SK-N-SH (cell line): ENCODE results near the gene PPARGC1A. TPM values are rescaled to one million over a fixed set of nuclear protein-coding genes. Genes with fewer than 3 reads are reported as not detected.

Experiments used
- CTCF ChIA-PET: fragments of 300-600, 350-600 bp; formaldehyde crosslinking; extraction: SDS; loops from one replicate; lab custom pipeline; 2021; lab: Yijun Ruan, JAX
- POLR2A ChIA-PET: fragments of 350-600 bp; sonication (Branson Sonifier 250); formaldehyde crosslinking; extraction: SDS; loops from one replicate; lab custom pipeline; 2020; ENCODE audit warnings: antibody characterized with exemption, inconsistent platforms; lab: Yijun Ruan, JAX
- DNase-seq: peaks from one replicate; pipeline ENCODE4 v3.0.0; 2012
- H2AFZ ChIP-seq: fragments of 200-600 bp; sonication (generic); 2 replicates; pipeline ENCODE4 v1.8.1; 2016; ENCODE audit warnings: antibody characterized with exemption, mild to moderate bottlenecking, low read depth
- H3F3A ChIP-seq: fragments of 200-600 bp; sonication (generic); replicated peaks from 2 replicates; pipeline ENCODE3; 2016; ENCODE audit warnings: antibody characterized with exemption, mild to moderate bottlenecking; ENCODE audit not compliant: insufficient read depth
- H3K27ac ChIP-seq, 2 experiments: fragments of 200-500 bp in 1 of 2; fragments of 200-600 bp in 1 of 2; sonication (Bioruptor generic) in 1 of 2; sonication (generic), shearing (Covaris generic) in 1 of 2; 2 replicates each; pipeline versions ENCODE4 v1.5.1 to v1.6.1; 2014 to 2016; ENCODE audit warnings: low read depth in 2 of 2, inconsistent platforms in 1 of 2, low read length in 1 of 2, mild to moderate bottlenecking in 1 of 2, mixed read lengths in 1 of 2
- H3K27me3 ChIP-seq: fragments of 200-600 bp; sonication (generic), shearing (Covaris generic); 2 replicates; pipeline ENCODE4 v1.6.1; 2016; ENCODE audit warnings: mixed run types; ENCODE audit not compliant: insufficient read depth
- H3K36me3 ChIP-seq, 2 experiments: fragments of 200-500 bp in 1 of 2; fragments of 200-600 bp in 1 of 2; sonication (Bioruptor generic) in 1 of 2; sonication (generic) in 1 of 2; replicated peaks in 1 of 2; 2 replicates each; pipeline versions ENCODE3 to v1.5.1; 2014 to 2016; ENCODE audit warnings: low read length in 1 of 2, mild to moderate bottlenecking in 1 of 2; ENCODE audit not compliant: insufficient read depth in 2 of 2, control insufficient read depth in 1 of 2
- H3K4me1 ChIP-seq, 2 experiments: fragments of 200-500 bp in 1 of 2; fragments of 200-600 bp in 1 of 2; sonication (Bioruptor generic) in 1 of 2; sonication (generic), shearing (Covaris generic) in 1 of 2; 2 replicates each; pipeline versions ENCODE4 v1.5.1 to v1.6.1; 2014 to 2016; ENCODE audit warnings: low read depth in 1 of 2, low read length in 1 of 2, mixed run types in 1 of 2; ENCODE audit not compliant: insufficient read depth in 2 of 2, control insufficient read depth in 1 of 2
- H3K4me2 ChIP-seq: fragments of 200-600 bp; sonication (generic), shearing (Covaris generic); 2 replicates; pipeline ENCODE4 v1.6.1; 2017; ENCODE audit warnings: mixed run types
- H3K4me3 ChIP-seq, 2 experiments: fragments of 200-500 bp in 1 of 2; fragments of 200-600 bp in 1 of 2; sonication (Bioruptor generic) in 1 of 2; sonication (generic), shearing (Covaris generic) in 1 of 2; 2 replicates each; pipeline versions ENCODE4 v1.5.1 to v1.8.1; 2014 to 2016; ENCODE audit warnings: low read depth in 2 of 2, inconsistent platforms in 1 of 2, low read length in 1 of 2, mild to moderate bottlenecking in 1 of 2, mixed read lengths in 1 of 2, moderate library complexity in 1 of 2
- H3K79me2 ChIP-seq: fragments of 200-600 bp; sonication (generic); 2 replicates; pipeline ENCODE4 v1.8.1; 2017; ENCODE audit warnings: mild to moderate bottlenecking; ENCODE audit not compliant: insufficient read depth
- H3K9ac ChIP-seq: fragments of 200-600 bp; sonication (generic); 2 replicates; pipeline ENCODE4 v1.6.1; 2017; ENCODE audit warnings: mixed run types
- H3K9me2 ChIP-seq: fragments of 200-600 bp; sonication (generic); 2 replicates; pipeline ENCODE4 v1.6.1; 2017; ENCODE audit warnings: mixed run types
- H3K9me3 ChIP-seq: fragments of 200-600 bp; sonication (generic); 2 replicates; pipeline ENCODE4 v1.6.1; 2017; ENCODE audit warnings: mixed run types, mild to moderate bottlenecking, moderate library complexity
- H4K20me1 ChIP-seq: fragments of 200-600 bp; sonication (generic); 2 replicates; pipeline ENCODE4 v1.6.1; 2017; ENCODE audit warnings: mild to moderate bottlenecking, mixed run types; ENCODE audit not compliant: insufficient read depth
- CHD2 ChIP-seq: fragments of 150-350 bp; IDR thresholded peaks from 2 replicates; pipeline ENCODE4 v1.6.1; 2018; ENCODE audit warnings: low read length; ENCODE audit not compliant: partially characterized antibody
- ELF1 ChIP-seq: IDR thresholded peaks from 2 replicates; pipeline ENCODE4 v1.4.0; 2012
- FOXJ3 ChIP-seq: sonication (generic); formaldehyde crosslinking; IDR thresholded peaks from 2 replicates; pipeline ENCODE4 v1.5.1; 2020; ENCODE audit warnings: mild to moderate bottlenecking, missing genetic modification reagents
- GATA2 ChIP-seq: sonication (generic); formaldehyde crosslinking; IDR thresholded peaks from 2 replicates; pipeline ENCODE4 v1.5.0; 2020; ENCODE audit warnings: mild to moderate bottlenecking, missing genetic modification reagents
- MXI1 ChIP-seq: IDR thresholded peaks from 2 replicates; pipeline ENCODE4 v1.6.1; 2012; ENCODE audit warnings: mild to moderate bottlenecking, low read depth, low read length, improper control_type of control experiment
- NRF1 ChIP-seq: IDR thresholded peaks from 2 replicates; pipeline ENCODE4 v1.6.1; 2012; ENCODE audit warnings: low read depth, mild to moderate bottlenecking, low read length
- POLR2AphosphoS5 ChIP-seq: IDR thresholded peaks from 2 replicates; pipeline ENCODE4 v1.6.1; 2012; ENCODE audit warnings: low read depth, low read length
- RAD21 ChIP-seq: IDR thresholded peaks from 2 replicates; pipeline ENCODE4 v1.6.1; 2012; ENCODE audit warnings: mild to moderate bottlenecking, low read length
- RCOR1 ChIP-seq: fragments of 150-350 bp; IDR thresholded peaks from 2 replicates; pipeline ENCODE4 v1.6.1; 2017; ENCODE audit warnings: antibody characterized with exemption, low read length
- RXRA ChIP-seq: IDR thresholded peaks from 2 replicates; pipeline ENCODE4 v1.4.0; 2012; ENCODE audit warnings: low read depth, mild to moderate bottlenecking, borderline replicate concordance
- SIN3A ChIP-seq: IDR thresholded peaks from 2 replicates; pipeline ENCODE4 v1.6.1; 2012; ENCODE audit warnings: low read depth, mild to moderate bottlenecking, low read length, moderate library complexity, borderline replicate concordance
- SMC3 ChIP-seq: IDR thresholded peaks from 2 replicates; pipeline ENCODE4 v1.6.1; 2012; ENCODE audit warnings: low read depth, low read length, improper control_type of control experiment
- TAF1 ChIP-seq: IDR thresholded peaks from 2 replicates; pipeline ENCODE4 v1.6.1; 2012; ENCODE audit warnings: low read depth, mild to moderate bottlenecking, low read length, moderate library complexity, borderline replicate concordance
- TEAD4 ChIP-seq: IDR thresholded peaks from 2 replicates; pipeline ENCODE4 v1.4.0; 2012; ENCODE audit warnings: mild to moderate bottlenecking, borderline replicate concordance; ENCODE audit not compliant: insufficient read depth
- YY1 ChIP-seq: IDR thresholded peaks from 2 replicates; pipeline ENCODE4 v1.4.0; 2012; ENCODE audit warnings: low read depth, mild to moderate bottlenecking
- WGBS: methylation state at CpG from one replicate; pipeline ENCODE4 v1.1.6; 2017; ENCODE audit warnings: low lambda C conversion rate; 5-methylcytosine and 5-hydroxymethylcytosine counted together
- polyA plus RNA-seq, 3 experiments: library from polyadenylated mRNA; depleted of rRNA; stranded (reverse); fragments of >200 nt; gene quantifications; 2 replicates each; pipeline ENCODE4 v1.2.3, GENCODE V29; 2012
- TF ChIP-seq, protein P1 (sequence below): fragments of 150-350 bp; IDR thresholded peaks from 2 replicates; pipeline ENCODE4 v1.6.1; 2016; ENCODE audit warnings: mild to moderate bottlenecking, low read depth, low read length
- TF ChIP-seq, protein P2 (sequence below): fragments of 200-600 bp; sonication (generic); IDR thresholded peaks from 2 replicates; pipeline ENCODE4 v1.6.1; 2017; ENCODE audit warnings: antibody characterized with exemption, mild to moderate bottlenecking, moderate library complexity
- TF ChIP-seq, protein P3 (sequence below): IDR thresholded peaks from 2 replicates; pipeline ENCODE4 v1.4.0; 2012; ENCODE audit warnings: low read depth, borderline replicate concordance
- TF ChIP-seq, protein P4 (sequence below): IDR thresholded peaks from 2 replicates; pipeline ENCODE4; 2012
- TF ChIP-seq, protein P5 (sequence below): IDR thresholded peaks from 2 replicates; pipeline ENCODE4 v1.4.0; 2012; ENCODE audit warnings: low read depth
- TF ChIP-seq, protein P6 (sequence below): fragments of 150-350 bp; IDR thresholded peaks from 2 replicates; pipeline ENCODE4 v1.6.1; 2017; ENCODE audit warnings: antibody characterized with exemption, low read length, low read depth, borderline replicate concordance

The PPARGC1A gene
- polyA plus RNA-seq, 1 of the 3 experiments (the other 2 are of a cell fraction) = 0.07 TPM

DNA sequence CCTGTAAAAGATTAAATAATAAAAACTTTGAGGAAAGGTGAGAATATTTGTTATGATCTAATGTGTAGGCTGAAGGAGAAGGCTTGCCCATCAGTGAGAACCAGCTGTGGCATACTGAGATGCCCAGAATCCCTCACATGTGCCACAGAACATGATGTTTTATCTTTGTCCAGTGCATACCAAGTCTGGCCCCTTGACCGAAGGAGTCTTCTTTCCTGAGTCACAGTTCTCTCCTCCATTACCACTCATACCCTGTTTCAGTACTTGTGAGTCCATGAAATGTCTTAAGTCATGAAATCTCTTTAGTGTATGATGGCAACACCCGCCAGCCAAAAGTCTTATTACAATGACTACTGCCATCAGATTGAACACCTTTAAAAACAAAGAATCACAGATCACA, 42.7 kb downstream of the PPARGC1A start (continued):
- TF ChIP-seq RCOR1 = no peak

DNA sequence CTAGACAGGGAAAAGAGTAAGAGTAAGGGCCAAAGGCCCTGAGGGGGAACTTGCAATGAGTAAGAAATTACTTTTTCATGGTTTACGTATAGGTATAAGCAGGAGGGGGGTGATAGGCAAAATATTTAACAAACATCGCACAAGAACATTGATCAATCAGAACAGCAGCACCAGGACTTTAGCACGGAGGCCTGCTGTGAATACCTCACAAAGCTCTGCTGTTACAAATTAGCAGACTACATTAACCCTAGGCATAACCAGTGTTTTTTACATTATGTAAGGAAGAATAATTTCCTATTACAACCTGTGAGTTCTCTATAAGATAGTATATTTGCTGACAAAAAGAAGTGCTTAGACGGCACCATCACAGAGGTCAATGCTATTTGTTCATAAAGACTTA, 44.9 kb downstream of the PPARGC1A start:
- POLR2A ChIA-PET = no interaction called here

DNA sequence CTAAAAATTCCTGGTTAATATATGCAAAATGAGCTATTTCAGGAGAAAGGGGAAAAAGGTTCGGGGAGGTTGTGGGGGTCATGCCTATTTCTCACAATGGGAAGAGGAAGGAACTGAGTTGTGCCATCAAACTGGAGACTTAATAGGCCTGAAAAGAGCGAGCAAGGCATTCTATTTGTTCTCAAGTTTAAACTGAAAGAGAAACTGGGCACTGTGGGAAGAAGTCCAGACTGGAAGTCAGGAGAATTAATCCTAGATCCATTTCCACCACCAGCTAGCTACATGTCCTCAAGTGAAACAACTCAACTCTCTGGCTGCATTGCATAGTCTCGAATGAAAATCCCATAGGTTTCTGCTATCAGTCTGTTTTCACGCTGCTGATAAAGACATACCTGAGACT, 50.6 kb downstream of the PPARGC1A start:
- CTCF ChIA-PET = no interaction called here
- Histone ChIP-seq H3K9me3 (no peaks in the 10 kb centered on the region), H3K4me1 (no peaks in the 10 kb centered on the region), H3K36me3 (no peaks in the 10 kb centered on the region), H4K20me1 (no peaks in the 10 kb centered on the region), H3K79me2 (no peaks in the 10 kb centered on the region), H3K9me2 (no peaks in the 10 kb centered on the region), H3K27me3 (no peaks in the 10 kb centered on the region), H3K4me3 (no peak overlapping the region), H3K9ac (no peak overlapping the region), H3F3A (no peaks in the 10 kb centered on the region), H3K4me2 (no peak overlapping the region), H2AFZ (no peak overlapping the region), H3K27ac (no peak overlapping the region)
- no peak for TF ChIP-seq GATA2 (CRISPR knock-in tag)
- TF ChIP-seq, protein P1, sequence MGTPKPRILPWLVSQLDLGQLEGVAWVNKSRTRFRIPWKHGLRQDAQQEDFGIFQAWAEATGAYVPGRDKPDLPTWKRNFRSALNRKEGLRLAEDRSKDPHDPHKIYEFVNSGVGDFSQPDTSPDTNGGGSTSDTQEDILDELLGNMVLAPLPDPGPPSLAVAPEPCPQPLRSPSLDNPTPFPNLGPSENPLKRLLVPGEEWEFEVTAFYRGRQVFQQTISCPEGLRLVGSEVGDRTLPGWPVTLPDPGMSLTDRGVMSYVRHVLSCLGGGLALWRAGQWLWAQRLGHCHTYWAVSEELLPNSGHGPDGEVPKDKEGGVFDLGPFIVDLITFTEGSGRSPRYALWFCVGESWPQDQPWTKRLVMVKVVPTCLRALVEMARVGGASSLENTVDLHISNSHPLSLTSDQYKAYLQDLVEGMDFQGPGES = no peak
- TF ChIP-seq, protein P2, sequence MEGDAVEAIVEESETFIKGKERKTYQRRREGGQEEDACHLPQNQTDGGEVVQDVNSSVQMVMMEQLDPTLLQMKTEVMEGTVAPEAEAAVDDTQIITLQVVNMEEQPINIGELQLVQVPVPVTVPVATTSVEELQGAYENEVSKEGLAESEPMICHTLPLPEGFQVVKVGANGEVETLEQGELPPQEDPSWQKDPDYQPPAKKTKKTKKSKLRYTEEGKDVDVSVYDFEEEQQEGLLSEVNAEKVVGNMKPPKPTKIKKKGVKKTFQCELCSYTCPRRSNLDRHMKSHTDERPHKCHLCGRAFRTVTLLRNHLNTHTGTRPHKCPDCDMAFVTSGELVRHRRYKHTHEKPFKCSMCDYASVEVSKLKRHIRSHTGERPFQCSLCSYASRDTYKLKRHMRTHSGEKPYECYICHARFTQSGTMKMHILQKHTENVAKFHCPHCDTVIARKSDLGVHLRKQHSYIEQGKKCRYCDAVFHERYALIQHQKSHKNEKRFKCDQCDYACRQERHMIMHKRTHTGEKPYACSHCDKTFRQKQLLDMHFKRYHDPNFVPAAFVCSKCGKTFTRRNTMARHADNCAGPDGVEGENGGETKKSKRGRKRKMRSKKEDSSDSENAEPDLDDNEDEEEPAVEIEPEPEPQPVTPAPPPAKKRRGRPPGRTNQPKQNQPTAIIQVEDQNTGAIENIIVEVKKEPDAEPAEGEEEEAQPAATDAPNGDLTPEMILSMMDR = no peak
- no peak for TF ChIP-seq RCOR1
- TF ChIP-seq RAD21 = no peak
- no peak for TF ChIP-seq NRF1
- TF ChIP-seq, protein P3, sequence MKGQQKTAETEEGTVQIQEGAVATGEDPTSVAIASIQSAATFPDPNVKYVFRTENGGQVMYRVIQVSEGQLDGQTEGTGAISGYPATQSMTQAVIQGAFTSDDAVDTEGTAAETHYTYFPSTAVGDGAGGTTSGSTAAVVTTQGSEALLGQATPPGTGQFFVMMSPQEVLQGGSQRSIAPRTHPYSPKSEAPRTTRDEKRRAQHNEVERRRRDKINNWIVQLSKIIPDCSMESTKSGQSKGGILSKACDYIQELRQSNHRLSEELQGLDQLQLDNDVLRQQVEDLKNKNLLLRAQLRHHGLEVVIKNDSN = no peak
- 33% methylated on average over 4 of the region's 4 CpGs for WGBS
- POLR2A ChIA-PET = no interaction called here
- DNase-seq = no peak

More for the DNA sequence above, 44.9 kb downstream of the PPARGC1A start:
- CTCF ChIA-PET = no interaction called here
- 82% methylated on average over 4 of the region's 4 CpGs for WGBS
- no peaks in the 10 kb centered on the region for H3K79me2 ChIP-seq
- no peaks in the 10 kb centered on the region for H3K4me1 ChIP-seq
- H3K4me3 ChIP-seq = no peak overlapping the region
- H3K4me2 ChIP-seq = no peak overlapping the region
- no peaks in the 10 kb centered on the region for H3F3A ChIP-seq
- no peak overlapping the region for H3K27ac ChIP-seq
- H2AFZ ChIP-seq = no peak overlapping the region
- TF ChIP-seq CHD2 = no peak
- no peak for TF ChIP-seq TEAD4
- no peak for TF ChIP-seq RCOR1
- TF ChIP-seq ELF1 = no peak
- TF ChIP-seq NRF1 = no peak
- TF ChIP-seq, protein P4, sequence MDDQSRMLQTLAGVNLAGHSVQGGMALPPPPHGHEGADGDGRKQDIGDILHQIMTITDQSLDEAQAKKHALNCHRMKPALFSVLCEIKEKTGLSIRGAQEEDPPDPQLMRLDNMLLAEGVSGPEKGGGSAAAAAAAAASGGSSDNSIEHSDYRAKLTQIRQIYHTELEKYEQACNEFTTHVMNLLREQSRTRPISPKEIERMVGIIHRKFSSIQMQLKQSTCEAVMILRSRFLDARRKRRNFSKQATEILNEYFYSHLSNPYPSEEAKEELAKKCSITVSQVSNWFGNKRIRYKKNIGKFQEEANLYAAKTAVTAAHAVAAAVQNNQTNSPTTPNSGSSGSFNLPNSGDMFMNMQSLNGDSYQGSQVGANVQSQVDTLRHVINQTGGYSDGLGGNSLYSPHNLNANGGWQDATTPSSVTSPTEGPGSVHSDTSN = no peak
- no peak for TF ChIP-seq TAF1
- no peak for TF ChIP-seq RXRA
- TF ChIP-seq POLR2AphosphoS5 = no peak
- no peak for TF ChIP-seq YY1
- no peak for TF ChIP-seq SIN3A
- TF ChIP-seq FOXJ3 (CRISPR knock-in tag) = no peak
- TF ChIP-seq, protein P3 = no peak
- TF ChIP-seq SMC3 = no peak
- TF ChIP-seq, protein P5, sequence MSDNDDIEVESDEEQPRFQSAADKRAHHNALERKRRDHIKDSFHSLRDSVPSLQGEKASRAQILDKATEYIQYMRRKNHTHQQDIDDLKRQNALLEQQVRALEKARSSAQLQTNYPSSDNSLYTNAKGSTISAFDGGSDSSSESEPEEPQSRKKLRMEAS = no peak
- TF ChIP-seq, protein P6, sequence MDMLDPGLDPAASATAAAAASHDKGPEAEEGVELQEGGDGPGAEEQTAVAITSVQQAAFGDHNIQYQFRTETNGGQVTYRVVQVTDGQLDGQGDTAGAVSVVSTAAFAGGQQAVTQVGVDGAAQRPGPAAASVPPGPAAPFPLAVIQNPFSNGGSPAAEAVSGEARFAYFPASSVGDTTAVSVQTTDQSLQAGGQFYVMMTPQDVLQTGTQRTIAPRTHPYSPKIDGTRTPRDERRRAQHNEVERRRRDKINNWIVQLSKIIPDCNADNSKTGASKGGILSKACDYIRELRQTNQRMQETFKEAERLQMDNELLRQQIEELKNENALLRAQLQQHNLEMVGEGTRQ = no peak
- no peak for TF ChIP-seq MXI1
- H3K36me3 ChIP-seq = no peaks in the 10 kb centered on the region
- H3K9ac ChIP-seq = no peak overlapping the region
- H3K27me3 ChIP-seq = no peaks in the 10 kb centered on the region
- no peaks in the 10 kb centered on the region for H4K20me1 ChIP-seq
- no peaks in the 10 kb centered on the region for H3K9me3 ChIP-seq
- no peak for DNase-seq
- H3K9me2 ChIP-seq = no peaks in the 10 kb centered on the region
